ENCODE data around the gene PAK3.

DNA sequence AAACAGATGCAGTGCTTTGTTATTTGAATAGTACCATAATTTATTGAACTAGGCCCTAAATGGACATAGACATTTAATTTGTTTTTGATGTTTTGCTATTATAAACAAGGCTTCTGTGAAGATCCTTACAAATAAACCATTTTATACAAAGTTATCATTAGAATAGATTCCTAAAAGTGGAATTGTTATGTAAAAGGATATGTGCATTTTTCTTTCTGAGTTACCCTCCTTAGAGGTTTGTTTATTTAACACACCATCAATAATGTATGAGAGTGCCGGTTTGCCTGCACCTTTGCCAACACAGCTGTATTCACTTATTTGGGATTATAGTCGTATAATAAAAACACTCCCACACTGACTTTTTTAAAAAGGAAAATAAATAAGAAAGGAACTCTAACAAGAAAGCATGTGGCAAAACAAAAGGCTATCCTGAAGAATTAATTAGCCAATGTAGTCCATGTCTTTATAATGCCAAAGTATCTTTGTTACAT is 84.8 kb downstream of the PAK3 start:
- TF ChIP-seq JUND (IDR thresholded peaks at IDR 0.05; ENCODE audit: low read length) (no peak), SP4 (IDR thresholded peaks at IDR 0.05; ENCODE audit: low read length) (no peak), POLR2A (IDR thresholded peaks at IDR 0.05; ENCODE audit: control extremely low read depth in 1 of 2, low read depth in 2 of 2, low read length in 2 of 2) (no peak), EZH2 (IDR thresholded peaks at IDR 0.05; ENCODE audit: low read depth, low read length, severe bottlenecking) (no peak), TBP (IDR thresholded peaks at IDR 0.05; ENCODE audit: low read depth, low read length) (no peak)
